Thyroid gland (tissue), 4 donors: ENCODE data around the gene CMSS1.

Source experiments
- CTCF ChIP-seq, 6 experiments: fragments of 200-600 bp in 3 of 6; fragments of 450-650 bp in 3 of 6; sonication (generic) in 3 of 6; IDR thresholded peaks; one replicate each; pipeline ENCODE4 v1.5.1; 2016 to 2019; ENCODE audit warnings: antibody characterized with exemption in 6 of 6, mild to moderate bottlenecking in 2 of 6, inconsistent platforms in 1 of 6, moderate library complexity in 1 of 6
- POLR2A ChIP-seq, 2 donors: fragments of 450-650 bp; IDR thresholded peaks; one replicate each; pipeline ENCODE4 v1.6.1; 2017; ENCODE audit warnings: antibody characterized with exemption in 2 of 2, mild to moderate bottlenecking in 2 of 2, moderate library complexity in 1 of 2

- no peak for TF ChIP-seq CTCF (IDR thresholded peaks at IDR 0.05)
- no peak for TF ChIP-seq POLR2A (IDR thresholded peaks at IDR 0.05)
These were observed 256.1 kb downstream of the CMSS1 start for GRCh38 chr3:100073714-100074307.
